ENCODE measurements around the gene DDX31. TPM values are rescaled to one million over a fixed set of nuclear protein-coding genes. Genes with fewer than 3 reads are reported as not detected.

DDX31 gene
- polyA plus RNA-seq, 4 donors, result 10.3 to 20.0 (median 15.9) TPM

DNA sequence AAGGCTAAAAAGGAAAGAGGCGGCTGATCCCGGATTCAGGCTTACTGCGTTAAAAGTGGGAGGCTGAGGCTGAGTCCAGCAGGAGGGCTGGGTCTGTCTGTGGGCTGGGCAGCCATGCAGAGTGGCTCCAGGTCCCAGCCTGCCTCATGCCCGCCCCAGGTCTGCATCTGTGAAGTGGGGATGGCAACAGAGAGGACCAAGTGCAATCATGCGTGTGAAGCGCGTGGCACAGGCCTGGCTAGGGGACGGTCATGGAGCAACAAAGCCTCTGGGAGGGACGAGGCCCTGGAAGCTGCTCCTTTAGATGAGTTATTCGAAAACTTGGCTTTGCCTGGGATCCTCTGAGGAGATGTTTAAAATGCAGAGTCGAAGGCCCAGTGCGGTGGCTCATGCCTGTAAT lies 117.7 kb downstream of the DDX31 start:
- no peak for DNase-seq (ENCODE audit: low read depth in 4 of 4, low spot score in 3 of 4)

DNA sequence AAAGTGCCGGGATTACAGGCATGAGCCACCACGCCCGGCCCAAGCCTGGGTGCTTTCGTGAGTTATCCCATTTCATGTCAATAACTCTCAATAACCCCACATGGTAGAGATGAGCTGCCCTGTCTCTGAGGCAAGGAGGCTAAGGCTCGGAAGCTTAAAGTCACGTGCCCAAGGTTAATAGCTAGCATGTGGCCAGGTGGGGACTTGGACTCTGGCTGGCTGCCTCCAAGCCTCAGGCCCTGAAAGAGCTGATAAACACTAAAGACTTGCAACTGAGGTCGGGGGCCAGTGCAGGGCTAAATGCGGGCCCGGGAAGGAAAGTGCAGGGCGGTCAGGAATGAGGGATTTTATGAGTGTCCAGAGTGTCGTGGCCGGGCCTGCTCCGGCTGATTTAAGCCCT lies 118.2 kb downstream of the DDX31 start:
- no peak for DNase-seq (ENCODE audit: low read depth in 4 of 4, low spot score in 3 of 4)

DNA sequence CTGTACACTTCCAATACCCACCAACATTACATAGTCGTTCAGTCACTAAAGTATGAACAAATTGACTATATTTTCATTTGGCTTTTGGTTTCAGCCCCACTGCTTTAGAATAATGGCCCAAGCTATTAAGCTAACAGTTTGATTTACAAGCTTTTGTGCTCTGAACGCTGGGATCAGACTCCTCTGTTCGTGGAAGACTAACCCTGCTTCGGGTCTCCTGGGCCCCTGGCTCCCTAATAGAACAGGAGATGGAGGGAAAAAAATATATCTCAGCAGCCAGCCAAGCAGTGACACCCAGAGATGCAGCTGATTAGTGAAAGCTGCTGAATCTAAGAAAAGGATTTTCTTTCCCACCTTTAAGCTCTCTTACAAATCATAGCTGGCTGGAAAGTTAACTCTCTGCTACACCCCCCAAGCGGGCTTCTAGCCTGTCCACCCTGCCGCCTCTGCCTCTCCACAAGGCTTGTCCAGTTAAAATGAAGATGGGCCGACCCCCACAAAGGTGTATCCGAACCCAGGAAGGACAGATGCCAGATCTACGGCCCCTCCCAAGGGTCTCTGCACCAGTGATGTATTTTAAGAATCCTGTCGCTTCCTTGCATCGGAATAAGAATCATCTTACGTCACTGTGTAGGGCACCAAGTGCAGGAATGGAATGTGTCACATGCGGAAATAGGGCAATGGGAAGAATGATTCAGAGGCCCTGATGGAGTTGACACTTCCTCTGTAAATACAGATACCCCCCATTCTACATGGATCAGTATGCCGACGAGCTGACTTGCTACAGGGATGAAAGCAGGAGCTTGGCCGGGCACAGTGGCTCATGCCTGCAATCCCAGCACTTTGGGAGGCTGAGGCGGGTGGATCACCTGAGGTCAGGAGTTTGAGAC lies 120.8 kb downstream of the DDX31 start:
- no peak for DNase-seq (ENCODE audit: low read depth in 4 of 4, low spot score in 3 of 4)

DNA sequence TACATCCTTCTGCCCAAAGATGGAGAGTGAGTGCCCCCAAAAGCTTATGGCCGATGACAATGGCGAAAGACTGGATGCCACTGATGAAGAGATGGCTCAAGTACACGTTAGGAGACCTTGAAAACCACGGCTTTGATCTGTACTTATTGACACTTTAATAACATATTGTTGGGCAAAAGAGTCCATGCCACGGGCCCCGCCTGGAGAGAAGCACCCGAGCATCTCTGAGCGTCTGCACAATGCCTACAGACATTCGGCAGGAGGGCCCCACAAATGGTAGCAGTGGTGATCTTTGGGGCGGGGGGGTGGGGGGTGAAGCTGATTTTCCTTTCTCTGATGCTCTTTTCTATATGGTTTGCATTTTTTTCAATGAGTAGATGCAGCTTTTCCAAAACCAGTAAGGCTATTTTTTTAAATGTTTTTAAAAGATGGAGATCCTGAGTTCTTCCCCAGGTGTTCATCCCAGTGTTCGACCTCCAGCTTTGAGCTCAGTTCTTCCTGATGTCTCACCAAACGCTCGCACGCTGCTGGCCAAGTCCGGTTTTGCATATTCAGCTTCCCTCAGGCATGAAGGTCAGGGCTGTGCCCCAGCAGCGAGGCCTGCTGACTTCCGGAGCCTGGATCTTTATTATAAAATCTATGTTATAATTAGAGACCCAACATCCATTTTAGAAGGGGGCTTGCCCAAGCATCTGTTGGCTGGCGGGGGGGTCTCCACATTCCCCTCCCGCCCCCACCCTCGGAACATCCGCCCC lies 121.6 kb downstream of the DDX31 start:
- no peak for DNase-seq (ENCODE audit: low read depth in 4 of 4, low spot score in 3 of 4)

DNA sequence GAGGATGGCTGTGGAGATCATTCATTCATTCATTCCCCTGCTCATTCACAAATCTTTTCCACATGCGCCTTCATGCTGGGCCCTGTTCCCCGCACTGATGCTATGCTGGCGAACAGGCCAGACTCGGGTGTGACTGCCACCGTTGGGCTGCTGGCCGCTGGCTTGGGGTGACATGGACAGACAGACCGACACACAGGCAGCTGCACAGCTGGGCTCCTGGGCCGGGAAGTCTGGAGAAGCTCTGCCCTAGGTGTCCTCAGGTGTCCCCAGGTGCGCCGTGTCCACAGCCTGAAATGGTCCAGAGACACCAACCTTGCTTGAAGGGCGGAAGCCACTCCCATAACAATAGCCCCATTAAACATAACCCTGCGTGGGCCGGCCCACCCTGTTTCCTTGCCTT lies 122.3 kb downstream of the DDX31 start:
- no peak for DNase-seq (ENCODE audit: low read depth in 4 of 4, low spot score in 3 of 4)

DNA sequence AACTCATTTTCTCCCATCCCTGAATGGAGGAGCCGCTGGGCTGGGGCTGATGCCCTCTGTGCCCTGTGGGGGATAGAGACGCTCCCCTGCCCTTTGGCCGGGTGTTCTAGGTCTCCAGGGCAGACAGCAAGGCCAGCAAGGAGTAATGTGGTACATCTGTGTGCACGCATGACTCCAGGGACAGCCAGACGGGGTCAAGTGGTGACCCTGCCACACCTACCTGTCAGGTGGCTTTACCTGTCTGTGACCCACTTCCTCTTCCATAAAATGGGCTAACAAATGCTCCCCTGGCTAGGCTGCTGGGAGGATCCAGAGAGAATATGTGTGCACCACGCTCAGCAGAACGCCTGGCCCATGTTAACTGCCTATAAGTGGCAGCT lies 122.7 kb downstream of the DDX31 start:
- DNase-seq (ENCODE audit: low read depth in 4 of 4, low spot score in 3 of 4), result no peak

DNA sequence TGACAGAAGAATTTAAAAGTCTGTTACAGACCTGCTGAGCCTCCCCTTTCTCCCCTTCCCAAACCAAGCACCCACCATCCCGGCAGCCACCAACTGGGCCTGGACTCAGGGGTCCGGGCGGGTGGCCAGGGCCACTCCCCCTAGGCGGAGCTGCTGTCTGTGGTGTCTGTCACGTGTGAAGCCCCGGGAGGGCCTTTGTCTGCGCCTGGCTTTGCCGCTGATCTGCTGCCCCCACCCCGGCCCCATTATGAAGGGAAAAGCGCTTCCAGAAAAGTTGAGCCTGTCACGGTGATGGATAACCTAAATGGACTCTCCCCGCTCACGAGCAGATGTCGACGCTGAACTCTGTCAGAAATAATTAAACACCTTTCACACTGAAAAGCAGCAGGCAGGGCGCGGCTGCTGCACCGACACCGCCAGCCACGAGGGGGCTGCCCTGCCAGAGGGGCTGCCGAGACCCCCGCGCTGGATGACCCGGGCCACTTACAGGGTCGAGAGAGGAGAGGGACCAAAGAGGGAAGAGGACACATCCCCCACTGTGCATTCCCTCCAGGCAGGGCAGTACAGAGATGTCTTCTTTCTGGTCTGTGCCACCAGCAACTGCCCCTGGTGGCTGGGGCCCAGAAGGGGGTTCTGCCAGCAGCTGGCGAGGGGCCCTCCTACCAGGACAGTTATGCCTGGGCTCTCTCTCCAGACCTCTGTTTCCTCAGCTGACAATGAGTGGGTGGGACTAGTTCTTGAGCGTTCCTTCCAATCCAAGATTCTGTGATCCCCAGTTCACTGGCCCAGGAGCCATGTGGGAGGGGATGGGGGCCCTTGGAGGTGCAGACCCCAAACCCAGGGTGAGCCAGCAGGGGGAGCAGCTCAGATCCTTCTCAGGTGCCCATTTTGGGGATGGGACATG lies 123.4 kb downstream of the DDX31 start:
- no peak for DNase-seq (ENCODE audit: low read depth in 4 of 4, low spot score in 3 of 4)

DNA sequence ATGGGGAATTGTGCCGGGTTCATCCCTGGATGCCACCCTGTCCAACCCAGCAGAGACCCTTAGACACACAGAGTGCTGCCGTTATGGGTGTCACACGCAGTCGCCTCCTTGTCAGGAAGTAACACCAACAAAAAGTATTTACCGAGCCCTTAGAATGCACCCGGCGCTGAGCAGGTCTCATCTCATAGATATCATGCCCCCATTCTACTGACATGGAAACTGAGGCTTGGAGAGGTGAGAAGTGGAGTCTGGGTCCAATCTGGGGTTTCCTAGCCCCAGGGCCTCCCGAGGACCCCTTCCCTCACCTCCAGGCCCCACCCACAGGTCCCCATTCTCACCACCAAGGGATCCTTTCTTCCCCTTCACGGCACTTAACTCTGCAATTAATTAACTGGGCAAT lies 124.2 kb downstream of the DDX31 start:
- DNase-seq (ENCODE audit: low read depth in 4 of 4, low spot score in 3 of 4), result no peak

DNA sequence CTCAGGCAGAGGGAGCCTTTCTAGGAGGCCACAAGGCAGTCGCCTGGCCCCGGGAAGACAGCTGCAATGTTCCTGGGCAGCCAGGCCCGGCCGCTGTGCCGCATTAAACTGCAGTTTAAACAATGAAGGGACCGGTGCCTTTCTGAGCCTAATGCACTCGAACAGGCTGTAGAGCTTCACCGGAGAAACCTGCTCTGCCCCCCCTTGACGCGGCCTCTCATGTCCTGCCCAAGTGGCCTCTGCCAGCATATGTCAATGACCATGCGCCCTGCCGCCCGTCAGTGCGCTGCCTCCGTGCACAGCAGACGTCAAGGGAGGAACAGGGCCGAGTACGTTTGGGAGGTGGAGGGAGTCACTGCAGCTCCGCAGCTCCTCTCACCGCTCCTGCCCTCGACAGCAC lies 125.8 kb downstream of the DDX31 start:
- DNase-seq (ENCODE audit: low read depth in 4 of 4, low spot score in 3 of 4), result no peak

DNA sequence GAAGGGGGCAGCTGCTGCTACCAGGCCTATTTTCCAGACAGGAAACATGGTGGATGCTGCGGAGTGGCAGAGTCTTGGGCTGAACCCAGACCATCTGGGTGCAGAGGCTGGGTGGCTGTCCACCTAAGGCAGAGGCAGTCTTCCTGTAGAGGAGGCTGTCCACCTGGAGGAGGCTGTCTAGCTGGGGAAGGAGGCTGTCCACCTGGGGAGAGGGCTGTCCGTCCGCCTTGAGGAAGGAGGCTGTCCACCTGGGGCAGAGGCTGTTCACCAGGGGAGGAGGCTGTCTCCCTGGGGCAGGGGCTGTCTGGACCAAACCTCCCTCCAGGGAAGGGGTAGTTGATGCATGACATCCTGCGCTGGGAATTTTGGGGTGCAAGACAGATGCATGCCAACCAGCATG lies 126.5 kb downstream of the DDX31 start:
- DNase-seq (ENCODE audit: low read depth in 4 of 4, low spot score in 3 of 4), result no peak

Other genes with a start within 250 kb of the DDX31 start
- not detected for gene BARHL1, start 87.4 kb downstream of the DDX31 start, polyA plus RNA-seq (ENCODE audit: insufficient read length in 4 of 4)
- gene GTF3C4, start 481 bp upstream of the DDX31 start, polyA plus RNA-seq (ENCODE audit: insufficient read length in 4 of 4), result 10 to 100 TPM; 23.3 to 28.3 (median 26.2) TPM
- gene AK8, start 208.3 kb upstream of the DDX31 start, polyA plus RNA-seq (ENCODE audit: insufficient read length in 4 of 4), result 1 to 10 TPM; 2.0 to 3.9 (median 3.8) TPM
- 10 to 100 TPM in 1 of 4 donors, 1 to 10 TPM in 3; 6.2 to 10.5 (median 8.6) TPM for gene SPACA9, start 208.9 kb upstream of the DDX31 start, polyA plus RNA-seq (ENCODE audit: insufficient read length in 4 of 4)